Upper lobe of left lung (tissue), 4 donors: ENCODE measurements around the gene ENG.

Experiments used
- CTCF ChIP-seq, 6 experiments: fragments of 450-650 bp in 4 of 6; fragments of 200-600 bp in 2 of 6; sonication (generic) in 2 of 6; IDR thresholded peaks; one replicate each; pipeline ENCODE4 v1.5.1; 2016 to 2019; ENCODE audit warnings: antibody characterized with exemption in 6 of 6
- EP300 ChIP-seq, 4 donors: sonication (generic); formaldehyde crosslinking; IDR thresholded peaks; one replicate each; pipeline ENCODE4 v1.5.1; 2017; ENCODE audit warnings: antibody characterized with exemption in 4 of 4, control low read depth in 2 of 4
- POLR2AphosphoS5 ChIP-seq, 2 donors: sonication (generic); formaldehyde crosslinking; IDR thresholded peaks; one replicate each; pipeline ENCODE4 v1.5.1; 2017; ENCODE audit warnings: antibody characterized with exemption in 2 of 2

- TF ChIP-seq EP300 (IDR thresholded peaks at IDR 0.05) = no peak
- peak; percentile 33 to 93 for TF ChIP-seq POLR2AphosphoS5 (IDR thresholded peaks at IDR 0.05)
- TF ChIP-seq CTCF (IDR thresholded peaks at IDR 0.05) = no peak
These were observed 23.1 kb upstream of the ENG start, which contains the start of gene AK1 for GRCh38 chr9:127877566-127877998.
